OCI-LY3 (cell line): ENCODE measurements around the gene RUFY3.

Source experiments
- EZH2phosphoT487 ChIP-seq: fragments of 200-600 bp; shearing (Covaris generic); IDR thresholded peaks from 2 replicates; pipeline ENCODE4 v1.6.1; 2018; ENCODE audit warnings: antibody characterized with exemption, mixed run types, low read depth
- TF ChIP-seq, protein P1 (sequence below): fragments of 200-600, 300-600 bp; sonication (generic); IDR thresholded peaks from 2 replicates; pipeline ENCODE4 v1.5.1; 2014; ENCODE audit warnings: antibody characterized with exemption, low read length, low read depth

DNA sequence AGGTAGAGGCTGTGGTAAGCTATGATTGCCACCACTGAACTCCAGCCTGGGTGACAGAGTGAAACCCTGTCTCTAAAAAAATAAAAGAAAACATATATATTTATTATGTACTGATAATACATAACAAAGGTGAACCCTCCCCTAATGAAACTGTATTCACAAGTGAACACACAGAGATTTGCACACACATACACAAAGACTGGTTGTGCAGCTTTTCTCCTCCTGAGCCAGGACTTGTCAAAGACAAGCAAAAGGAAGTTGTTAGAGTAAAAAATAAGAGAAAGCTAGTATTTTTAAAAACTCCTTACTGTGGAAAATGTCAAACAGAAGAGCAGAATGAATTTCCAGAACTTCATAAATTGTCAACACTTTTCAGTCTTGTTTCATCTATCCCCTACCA lies 119.4 kb downstream of the RUFY3 start:
- TF ChIP-seq, protein P1, sequence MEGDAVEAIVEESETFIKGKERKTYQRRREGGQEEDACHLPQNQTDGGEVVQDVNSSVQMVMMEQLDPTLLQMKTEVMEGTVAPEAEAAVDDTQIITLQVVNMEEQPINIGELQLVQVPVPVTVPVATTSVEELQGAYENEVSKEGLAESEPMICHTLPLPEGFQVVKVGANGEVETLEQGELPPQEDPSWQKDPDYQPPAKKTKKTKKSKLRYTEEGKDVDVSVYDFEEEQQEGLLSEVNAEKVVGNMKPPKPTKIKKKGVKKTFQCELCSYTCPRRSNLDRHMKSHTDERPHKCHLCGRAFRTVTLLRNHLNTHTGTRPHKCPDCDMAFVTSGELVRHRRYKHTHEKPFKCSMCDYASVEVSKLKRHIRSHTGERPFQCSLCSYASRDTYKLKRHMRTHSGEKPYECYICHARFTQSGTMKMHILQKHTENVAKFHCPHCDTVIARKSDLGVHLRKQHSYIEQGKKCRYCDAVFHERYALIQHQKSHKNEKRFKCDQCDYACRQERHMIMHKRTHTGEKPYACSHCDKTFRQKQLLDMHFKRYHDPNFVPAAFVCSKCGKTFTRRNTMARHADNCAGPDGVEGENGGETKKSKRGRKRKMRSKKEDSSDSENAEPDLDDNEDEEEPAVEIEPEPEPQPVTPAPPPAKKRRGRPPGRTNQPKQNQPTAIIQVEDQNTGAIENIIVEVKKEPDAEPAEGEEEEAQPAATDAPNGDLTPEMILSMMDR: no peak
- no peak for TF ChIP-seq EZH2phosphoT487
